ENCODE data around the gene CDK5RAP1.

Gene CDK5RAP1

GRCh38 chr20:33345342-33345741, 56.0 kb downstream of the CDK5RAP1 start:
- no peak for TF ChIP-seq CTCF (conservative IDR thresholded peaks at IDR 0.05)
- H3K27ac ChIP-seq = no peak overlapping the region

GRCh38 chr20:33343521-33343920, 57.8 kb downstream of the CDK5RAP1 start:
- H3K27ac ChIP-seq = no peak overlapping the region
- TF ChIP-seq CTCF (conservative IDR thresholded peaks at IDR 0.05) = no peak

GRCh38 chr20:33339515-33340058, 61.7 kb downstream of the CDK5RAP1 start:
- TF ChIP-seq CTCF (conservative IDR thresholded peaks at IDR 0.05) = no peak
- no peak overlapping the region for H3K27ac ChIP-seq

GRCh38 chr20:33338467-33339258, 62.7 kb downstream of the CDK5RAP1 start:
- no peak overlapping the region for H3K27ac ChIP-seq
- TF ChIP-seq CTCF (conservative IDR thresholded peaks at IDR 0.05) = no peak

- no peak for TF ChIP-seq CTCF (conservative IDR thresholded peaks at IDR 0.05)
- no peak overlapping the region for H3K27ac ChIP-seq
Observed at GRCh38 chr20:33337531-33338165, 63.7 kb downstream of the CDK5RAP1 start.

GRCh38 chr20:33337119-33337518, 64.2 kb downstream of the CDK5RAP1 start:
- no peak overlapping the region for H3K27ac ChIP-seq
- no peak for TF ChIP-seq CTCF (conservative IDR thresholded peaks at IDR 0.05)

- no peak overlapping the region for H3K27ac ChIP-seq
- no peak for TF ChIP-seq CTCF (conservative IDR thresholded peaks at IDR 0.05)
Observed at GRCh38 chr20:33336375-33336774, 64.9 kb downstream of the CDK5RAP1 start.

Measured in VCaP (cell line).